Aorta (tissue), 5 donors: Measurements from ENCODE around the gene PNCK. TPM values are rescaled to one million over a fixed set of nuclear protein-coding genes. Genes with fewer than 3 reads are reported as not detected.

Experiments used
- ATAC-seq: fragments of 200-7000 bp; cut with Tn5 transposase; one replicate; pipeline ENCODE4 v1.9.1; 2022; ENCODE audit warnings: moderate library complexity; ENCODE audit not compliant: low FRiP score
- DNase-seq, 2 donors: peaks; one replicate each; pipeline ENCODE4 v3.0.0-alpha.2; 2020
- H3K27ac ChIP-seq, 2 donors: one replicate each; pipeline ENCODE4 v1.5.1; 2013; ENCODE audit warnings: low read length in 2 of 2, mild to moderate bottlenecking in 2 of 2, moderate library complexity in 2 of 2, control low read depth in 1 of 2, inconsistent platforms in 1 of 2, low read depth in 1 of 2
- H3K27me3 ChIP-seq, 2 donors: one replicate each; pipeline ENCODE4 v1.6.1; 2013; ENCODE audit warnings: control low read depth in 1 of 2, low read length in 1 of 2, mild to moderate bottlenecking in 1 of 2, moderate library complexity in 1 of 2; ENCODE audit not compliant: insufficient read depth in 2 of 2, control insufficient read depth in 1 of 2
- H3K36me3 ChIP-seq, 2 donors: one replicate each; pipeline ENCODE4 v1.6.1; 2013; ENCODE audit warnings: control low read depth in 1 of 2, low read length in 1 of 2, mild to moderate bottlenecking in 1 of 2; ENCODE audit not compliant: insufficient read depth in 2 of 2, control insufficient read depth in 1 of 2
- H3K4me1 ChIP-seq, 2 donors: one replicate each; pipeline ENCODE4 v1.6.1; 2013; ENCODE audit warnings: low read length in 2 of 2, control low read depth in 1 of 2, mild to moderate bottlenecking in 1 of 2, moderate library complexity in 1 of 2; ENCODE audit not compliant: insufficient read depth in 2 of 2, control insufficient read depth in 1 of 2
- H3K4me3 ChIP-seq, 2 donors: one replicate each; pipeline ENCODE4 v1.5.1; 2013; ENCODE audit warnings: low read length in 2 of 2, control low read depth in 1 of 2, mild to moderate bottlenecking in 1 of 2
- H3K9me3 ChIP-seq: one replicate; pipeline ENCODE4 v1.6.1; 2013; ENCODE audit warnings: mild to moderate bottlenecking, low read length; ENCODE audit not compliant: control insufficient read depth
- WGBS, 2 donors: extraction: QIAGEN DNeasy Blood & Tissue Kit; methylation state at CpG; one replicate each; pipeline ENCODE4 v1.1.7; 2013; 5-methylcytosine and 5-hydroxymethylcytosine counted together
- intact Hi-C, 2 donors: fragments of 100-400 bp; cut with DNase I; formaldehyde crosslinking; loops; one replicate each; pipeline versions ENCODE4 v1.14.2 to v1.15.0; 2022
- polyA plus RNA-seq, 2 donors: library from polyadenylated mRNA; stranded (reverse); fragments of 200-250 nt; gene quantifications; one replicate each; pipeline ENCODE4 v1.2.3, GENCODE V29; 2013
- total RNA-seq, 2 donors: library from RNA; stranded (reverse); fragmentation: NEBNext Ultra II Directional; extraction: Animal tissue kit (Norgen Biotek cat#: 25700); gene quantifications; one replicate each; pipeline ENCODE4 v1.2.1, GENCODE V29; 2021
- donor health status: healthy with polysubstance abuse.
- donor health status: Bipolar disorder and iron deficiency.
- donor health status: DM: no; HTN: no; CAD: no.
- donor health status: DM: no; HTN: no; CAD: no.
- donor health status: DM: yes; HTN: yes; CAD: no.

The PNCK gene
- total and polyA plus RNA-seq, 4 donors, result 3.0 to 4.9 (median 4.3) TPM; not detected in 1

GRCh38 chrX:153659268-153659667 lies 14.3 kb downstream of the PNCK start:
- Histone ChIP-seq H3K4me1 (no peaks in the 10 kb centered on the region), H3K27me3 (peaks cover 0 to under 1% of the 10 kb centered on the region in 2 donors), H3K9me3 (no peaks in the 10 kb centered on the region), H3K36me3 (no peaks in the 10 kb centered on the region), H3K27ac (no peak overlapping the region), H3K4me3 (no peak overlapping the region)
- intact Hi-C loops, result no loop called here
- no peak for ATAC-seq
- WGBS, 2 donors, result 88 to 96% methylated on average over 3 of the region's 3 CpGs
- DNase-seq, result no peak

GRCh38 chrX:153657161-153657560 lies 16.5 kb downstream of the PNCK start:
- H3K4me1 ChIP-seq, result no peaks in the 10 kb centered on the region
- H3K9me3 ChIP-seq, result peaks cover 1% of the 10 kb centered on the region
- H3K4me3 ChIP-seq, result no peak overlapping the region
- no peak for ATAC-seq
- no peaks in the 10 kb centered on the region for H3K36me3 ChIP-seq
- DNase-seq, result no peak
- WGBS, 2 donors, result 83 to 89% methylated on average over 9 of the region's 9 CpGs
- peaks cover 0 to 2% of the 10 kb centered on the region in 2 donors for H3K27me3 ChIP-seq
- intact Hi-C loops, result no loop called here
- H3K27ac ChIP-seq, result no peak overlapping the region

- Histone ChIP-seq H3K4me1 (no peaks in the 10 kb centered on the region), H3K36me3 (no peaks in the 10 kb centered on the region), H3K9me3 (peaks cover 1% of the 10 kb centered on the region), H3K27me3 (peaks cover 0 to 2% of the 10 kb centered on the region in 2 donors), H3K4me3 (no peak overlapping the region), H3K27ac (no peak overlapping the region)
- 84 to 95% methylated on average over 2 of the region's 2 CpGs for WGBS, 2 donors
- ATAC-seq, result no peak
- no peak for DNase-seq
- intact Hi-C loops, result no loop called here
These were observed 20.1 kb downstream of the PNCK start for GRCh38 chrX:153653556-153653955.

- Histone ChIP-seq H3K9me3 (peaks cover 1% of the 10 kb centered on the region), H3K4me1 (no peaks in the 10 kb centered on the region), H3K36me3 (no peaks in the 10 kb centered on the region), H3K27me3 (peaks cover 0 to 2% of the 10 kb centered on the region in 2 donors), H3K27ac (no peak overlapping the region), H3K4me3 (no peak overlapping the region)
- ATAC-seq, result no peak
- DNase-seq, result no peak
- intact Hi-C loops, result no loop called here
- 78 to 80% methylated on average over 9 of the region's 9 CpGs for WGBS, 2 donors
These were observed 22.0 kb downstream of the PNCK start for GRCh38 chrX:153651540-153652079.

- peak; percentile 32 to 43 for DNase-seq
- Histone ChIP-seq H3K4me3 (no peak overlapping the region), H3K36me3 (no peaks in the 10 kb centered on the region), H3K27me3 (peaks cover 0 to 2% of the 10 kb centered on the region in 2 donors), H3K9me3 (peaks cover 1% of the 10 kb centered on the region), H3K27ac (no peak overlapping the region), H3K4me1 (no peaks in the 10 kb centered on the region)
- ATAC-seq, result no peak
- 90 to 94% methylated on average over 13 of the region's 13 CpGs for WGBS, 2 donors
- intact Hi-C loops, result no loop called here
These were observed 22.7 kb downstream of the PNCK start for GRCh38 chrX:153650959-153651358.

GRCh38 chrX:153649915-153650782 lies 23.5 kb downstream of the PNCK start:
- peak; percentile 17 to 35 for DNase-seq
- no peak overlapping the region for H3K27ac ChIP-seq
- no peak for ATAC-seq
- peaks cover 0 to 2% of the 10 kb centered on the region in 2 donors for H3K27me3 ChIP-seq
- no peaks in the 10 kb centered on the region for H3K4me1 ChIP-seq
- no peaks in the 10 kb centered on the region for H3K36me3 ChIP-seq
- 73 to 74% methylated on average over 36 to 41 of the region's 41 CpGs for WGBS, 2 donors
- intact Hi-C loops, result no loop called here
- peaks cover 1% of the 10 kb centered on the region for H3K9me3 ChIP-seq
- H3K4me3 ChIP-seq, result no peak overlapping the region

GRCh38 chrX:153649178-153649914 lies 24.3 kb downstream of the PNCK start:
- Histone ChIP-seq H3K9me3 (peaks cover 1% of the 10 kb centered on the region), H3K36me3 (no peaks in the 10 kb centered on the region), H3K27ac (no peak overlapping the region), H3K27me3 (peaks cover 0 to 2% of the 10 kb centered on the region in 2 donors), H3K4me1 (no peaks in the 10 kb centered on the region), H3K4me3 (no peak overlapping the region)
- ATAC-seq (no peak), DNase-seq (peak; percentile 48 to 62)
- intact Hi-C loops, result no loop called here
- 80 to 83% methylated on average over 26 of the region's 26 CpGs for WGBS, 2 donors

GRCh38 chrX:153648358-153649177 lies 25.0 kb downstream of the PNCK start:
- H3K36me3 ChIP-seq, result no peaks in the 10 kb centered on the region
- intact Hi-C loops, result no loop called here
- peak; percentile 24 to 37 for DNase-seq
- H3K4me3 ChIP-seq, result no peak overlapping the region
- no peaks in the 10 kb centered on the region for H3K27me3 ChIP-seq
- H3K9me3 ChIP-seq, result no peaks in the 10 kb centered on the region
- ATAC-seq, result no peak
- no peaks in the 10 kb centered on the region for H3K4me1 ChIP-seq
- no peak overlapping the region for H3K27ac ChIP-seq
- 70 to 73% methylated on average over 17 of the region's 17 CpGs for WGBS, 2 donors
